Measurements from ENCODE around the gene NEK7. TPM values are rescaled to one million over a fixed set of nuclear protein-coding genes. Genes with fewer than 3 reads are reported as not detected.

NEK7 gene
- total and polyA plus RNA-seq, 2 of the 4 experiments (the other 2 are of a cell fraction): 89.0 to 467 TPM

DNA sequence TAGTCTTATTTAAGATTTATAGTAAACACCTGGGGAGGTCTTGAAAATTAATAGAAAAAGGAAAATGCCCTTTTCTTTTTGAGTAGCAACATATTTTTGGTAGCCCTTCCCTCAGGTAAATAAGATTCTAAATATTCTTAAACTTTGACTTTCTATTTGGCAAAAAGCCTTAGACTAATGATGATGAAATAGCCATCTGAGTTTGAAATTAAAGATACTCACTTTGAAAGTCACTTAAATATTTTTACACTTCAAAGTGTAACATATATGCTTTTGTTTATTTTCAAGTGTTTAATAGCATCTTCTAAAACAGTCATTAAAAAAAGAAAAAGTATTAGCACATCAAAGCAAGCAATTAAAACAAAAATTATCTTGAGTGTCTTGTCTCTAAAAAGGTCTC is 135.1 kb downstream of the NEK7 start:
- no peak overlapping the region for H3K56ac ChIP-seq (ENCODE audit: extremely low read depth, insufficient read depth, low read length)
- in situ Hi-C loops (cut with MboI; ENCODE audit: low sequenced_read_pairs) (no loop called here), dilution Hi-C loops (cut with HindIII; ENCODE audit: low sequenced_read_pairs, unreplicated experiment) (no loop called here), intact Hi-C loops (cut with micrococcal nuclease) (no loop called here)
- peaks cover 11% of the 10 kb centered on the region for H3K4me1 ChIP-seq (ENCODE audit: control insufficient read depth, insufficient read depth, low read length)
- no peak overlapping the region for H3K4me3 ChIP-seq (ENCODE audit: insufficient read depth, low read depth, low read length)
- no peaks in the 10 kb centered on the region for H4K20me1 ChIP-seq (ENCODE audit: insufficient read depth, low read length)
- H2BK120ac ChIP-seq (ENCODE audit: low read depth, low read length): no peak overlapping the region
- no peak for ATAC-seq (ENCODE audit: low read depth)
- H4K91ac ChIP-seq (ENCODE audit: insufficient read depth, low read depth, low read length): no peak overlapping the region
- H3K27me3 ChIP-seq (ENCODE audit: control insufficient read depth, insufficient read depth, low read length): no peaks in the 10 kb centered on the region
- no peak overlapping the region for H3K4ac ChIP-seq (ENCODE audit: low read depth, low read length)
- no peak overlapping the region for H2AK9ac ChIP-seq (replicated peaks; ENCODE audit: low read depth, low read length, poor library complexity)
- H2AFZ ChIP-seq (replicated peaks; ENCODE audit: low read length, poor library complexity): no peak overlapping the region
- H2AK5ac ChIP-seq (ENCODE audit: low read depth, low read length): no peak overlapping the region
- peaks cover 6% of the 10 kb centered on the region for H3K9me1 ChIP-seq (ENCODE audit: insufficient read depth, low read length)
- no peak overlapping the region for H3K14ac ChIP-seq (replicated peaks; ENCODE audit: low read depth, low read length)
- CTCF ChIA-PET: no interaction called here
- H2BK5ac ChIP-seq (ENCODE audit: low read depth, low read length, poor library complexity, severe bottlenecking): no peak overlapping the region
- no peak overlapping the region for H3K9ac ChIP-seq (ENCODE audit: low read depth, low read length)
- no peak overlapping the region for H3K23ac ChIP-seq (ENCODE audit: low read depth, low read length)
- no peak overlapping the region for H2BK15ac ChIP-seq (ENCODE audit: low read depth, low read length)
- peaks cover 6% of the 10 kb centered on the region for H3K36me3 ChIP-seq (ENCODE audit: control insufficient read depth, insufficient read depth, low read length)
- BruUV-seq (replicated peaks): no TSS peak
- DNase-seq: no peak
- no peak for TF ChIP-seq MXI1 (IDR thresholded peaks at IDR 0.05; ENCODE audit: borderline replicate concordance, low read depth, low read length)
- TF ChIP-seq MAFK (IDR thresholded peaks at IDR 0.05; ENCODE audit: low read depth, low read length): no peak
- no peak for TF ChIP-seq NFE2L2 (IDR thresholded peaks at IDR 0.05; ENCODE audit: low read depth, low read length)
- no peak for TF ChIP-seq CHD1 (IDR thresholded peaks at IDR 0.05; ENCODE audit: low read depth, low read length)
- no peak for TF ChIP-seq MAZ (IDR thresholded peaks at IDR 0.05; ENCODE audit: borderline replicate concordance, low read depth, low read length)
- TF ChIP-seq, protein P1, sequence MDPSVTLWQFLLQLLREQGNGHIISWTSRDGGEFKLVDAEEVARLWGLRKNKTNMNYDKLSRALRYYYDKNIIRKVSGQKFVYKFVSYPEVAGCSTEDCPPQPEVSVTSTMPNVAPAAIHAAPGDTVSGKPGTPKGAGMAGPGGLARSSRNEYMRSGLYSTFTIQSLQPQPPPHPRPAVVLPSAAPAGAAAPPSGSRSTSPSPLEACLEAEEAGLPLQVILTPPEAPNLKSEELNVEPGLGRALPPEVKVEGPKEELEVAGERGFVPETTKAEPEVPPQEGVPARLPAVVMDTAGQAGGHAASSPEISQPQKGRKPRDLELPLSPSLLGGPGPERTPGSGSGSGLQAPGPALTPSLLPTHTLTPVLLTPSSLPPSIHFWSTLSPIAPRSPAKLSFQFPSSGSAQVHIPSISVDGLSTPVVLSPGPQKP (IDR thresholded peaks at IDR 0.05; ENCODE audit: borderline replicate concordance, low read depth, low read length): no peak
- TF ChIP-seq, protein P2, sequence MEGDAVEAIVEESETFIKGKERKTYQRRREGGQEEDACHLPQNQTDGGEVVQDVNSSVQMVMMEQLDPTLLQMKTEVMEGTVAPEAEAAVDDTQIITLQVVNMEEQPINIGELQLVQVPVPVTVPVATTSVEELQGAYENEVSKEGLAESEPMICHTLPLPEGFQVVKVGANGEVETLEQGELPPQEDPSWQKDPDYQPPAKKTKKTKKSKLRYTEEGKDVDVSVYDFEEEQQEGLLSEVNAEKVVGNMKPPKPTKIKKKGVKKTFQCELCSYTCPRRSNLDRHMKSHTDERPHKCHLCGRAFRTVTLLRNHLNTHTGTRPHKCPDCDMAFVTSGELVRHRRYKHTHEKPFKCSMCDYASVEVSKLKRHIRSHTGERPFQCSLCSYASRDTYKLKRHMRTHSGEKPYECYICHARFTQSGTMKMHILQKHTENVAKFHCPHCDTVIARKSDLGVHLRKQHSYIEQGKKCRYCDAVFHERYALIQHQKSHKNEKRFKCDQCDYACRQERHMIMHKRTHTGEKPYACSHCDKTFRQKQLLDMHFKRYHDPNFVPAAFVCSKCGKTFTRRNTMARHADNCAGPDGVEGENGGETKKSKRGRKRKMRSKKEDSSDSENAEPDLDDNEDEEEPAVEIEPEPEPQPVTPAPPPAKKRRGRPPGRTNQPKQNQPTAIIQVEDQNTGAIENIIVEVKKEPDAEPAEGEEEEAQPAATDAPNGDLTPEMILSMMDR (conservative IDR thresholded peaks at IDR 0.05; ENCODE audit: low read depth, low read length): no peak
- no peak for TF ChIP-seq BHLHE40 (IDR thresholded peaks at IDR 0.05; ENCODE audit: low read depth, low read length)
- TF ChIP-seq, protein P3, sequence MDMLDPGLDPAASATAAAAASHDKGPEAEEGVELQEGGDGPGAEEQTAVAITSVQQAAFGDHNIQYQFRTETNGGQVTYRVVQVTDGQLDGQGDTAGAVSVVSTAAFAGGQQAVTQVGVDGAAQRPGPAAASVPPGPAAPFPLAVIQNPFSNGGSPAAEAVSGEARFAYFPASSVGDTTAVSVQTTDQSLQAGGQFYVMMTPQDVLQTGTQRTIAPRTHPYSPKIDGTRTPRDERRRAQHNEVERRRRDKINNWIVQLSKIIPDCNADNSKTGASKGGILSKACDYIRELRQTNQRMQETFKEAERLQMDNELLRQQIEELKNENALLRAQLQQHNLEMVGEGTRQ (IDR thresholded peaks at IDR 0.05; ENCODE audit: low read depth, low read length): no peak
- no peak for TF ChIP-seq RFX5 (IDR thresholded peaks at IDR 0.05; ENCODE audit: low read depth, low read length)
- no peak overlapping the region for H3K27ac ChIP-seq (ENCODE audit: insufficient read depth, low read length)
- H4K8ac ChIP-seq (ENCODE audit: low read depth in 2 of 2, low read length in 2 of 2): no peak overlapping the region
- no peaks in the 10 kb centered on the region for H3K9me3 ChIP-seq (ENCODE audit: control insufficient read depth, insufficient read depth, low read length)
- no peak overlapping the region for H4K5ac ChIP-seq (ENCODE audit: low read depth, low read length)
- no peak overlapping the region for H3K18ac ChIP-seq (ENCODE audit: low read depth, low read length)
- no peak overlapping the region for H2BK20ac ChIP-seq (ENCODE audit: low read depth, low read length)
- H3K4me2 ChIP-seq (ENCODE audit: low read depth, low read length): no peak overlapping the region
- H3K79me1 ChIP-seq (ENCODE audit: low read depth in 1 of 2, low read length in 2 of 2): peaks cover 18 to 26% of the 10 kb centered on the region in 2 experiments
- POLR2A ChIA-PET (ENCODE audit: unreplicated experiment): no interaction called here
